Transverse colon (tissue), 4 donors: ENCODE measurements around the gene CENPQ. TPM values are rescaled to one million over a fixed set of nuclear protein-coding genes. Genes with fewer than 3 reads are reported as not detected.

Source experiments
- DNase-seq: peaks from one replicate; pipeline ENCODE4 v3.0.0-alpha.2; 2019
- H3K27ac ChIP-seq, 4 donors: fragments of 200-600 bp; sonication (generic); 2 replicates each; pipeline ENCODE4 v1.5.1; 2016 to 2018; ENCODE audit warnings: inconsistent platforms in 4 of 4
- H3K27me3 ChIP-seq: fragments of 200-600 bp; sonication (generic); 2 replicates; pipeline ENCODE4 v1.5.1; 2017; ENCODE audit warnings: inconsistent platforms
- H3K36me3 ChIP-seq, 4 donors: fragments of 200-600 bp; sonication (generic); 2 replicates each; pipeline ENCODE4 v1.5.1; 2017 to 2019; ENCODE audit warnings: inconsistent platforms in 4 of 4
- H3K4me1 ChIP-seq, 4 donors: fragments of 200-600 bp; sonication (generic); 2 replicates each; pipeline ENCODE4 v1.5.1; 2017 to 2020; ENCODE audit warnings: inconsistent platforms in 4 of 4
- H3K4me3 ChIP-seq, 4 donors: fragments of 200-600 bp; sonication (generic); 1 replicate in 1 of 4; 2 replicates in 3 of 4; pipeline versions ENCODE4 v1.5.1 to v1.6.1; 2017 to 2019; ENCODE audit warnings: inconsistent platforms in 4 of 4
- H3K9me3 ChIP-seq, 2 donors: fragments of 200-600 bp; sonication (generic); 2 replicates each; pipeline ENCODE4 v1.5.1; 2017 to 2019; ENCODE audit warnings: inconsistent platforms in 2 of 2
- EP300 ChIP-seq: sonication (generic); formaldehyde crosslinking; IDR thresholded peaks from one replicate; pipeline ENCODE4 v1.6.1; 2017; ENCODE audit warnings: antibody characterized with exemption, low read depth
- POLR2A ChIP-seq: fragments of 450-650 bp; IDR thresholded peaks from one replicate; pipeline ENCODE4 v1.6.1; 2016; ENCODE audit warnings: antibody characterized with exemption, mild to moderate bottlenecking, moderate library complexity
- POLR2AphosphoS5 ChIP-seq, 3 donors: sonication (generic); formaldehyde crosslinking; IDR thresholded peaks; one replicate each; pipeline ENCODE4 v1.6.1; 2016; ENCODE audit warnings: antibody characterized with exemption in 3 of 3
- WGBS, 2 donors: methylation state at CpG; one replicate each; pipeline ENCODE4 v1.1.5; 2018; ENCODE audit warnings: low coverage in 1 of 2; 5-methylcytosine and 5-hydroxymethylcytosine counted together
- in situ Hi-C, 4 donors: fragments of 200-750 bp; cut with MboI; loops; one replicate each; pipeline versions ENCODE4 v1.15.0 to v1.15.1; 2017; ENCODE audit warnings: low sequenced_read_pairs in 3 of 4, low pct_ligation_motif_present in 1 of 4, low pct_unique_long_range_greater_than_20kb in 1 of 4
- intact Hi-C: fragments of 100-400 bp; cut with DNase I; formaldehyde crosslinking; loops from one replicate; pipeline ENCODE4 v1.15.1; 2023; ENCODE audit warnings: low total_unique reads
- total RNA-seq, 4 donors: library from RNA; depleted of rRNA; stranded (reverse); fragments of >200 nt; gene quantifications; one replicate each; pipeline ENCODE4 v1.1.0, GENCODE V29; 2016
- TF ChIP-seq, protein P1 (sequence below), 5 experiments: fragments of 200-600 bp in 3 of 5; fragments of 450-650 bp in 2 of 5; sonication (generic) in 3 of 5; IDR thresholded peaks; 1 replicate in 2 of 5; 2 replicates in 3 of 5; pipeline ENCODE4 v1.5.1; 2016 to 2017; ENCODE audit warnings: antibody characterized with exemption in 5 of 5, inconsistent platforms in 3 of 5, mild to moderate bottlenecking in 2 of 5, moderate library complexity in 1 of 5

Gene CENPQ
- total RNA-seq, 4 donors from 2014 or later = 1.7 to 3.0 (median 2.9) TPM; not detected in 1

DNA sequence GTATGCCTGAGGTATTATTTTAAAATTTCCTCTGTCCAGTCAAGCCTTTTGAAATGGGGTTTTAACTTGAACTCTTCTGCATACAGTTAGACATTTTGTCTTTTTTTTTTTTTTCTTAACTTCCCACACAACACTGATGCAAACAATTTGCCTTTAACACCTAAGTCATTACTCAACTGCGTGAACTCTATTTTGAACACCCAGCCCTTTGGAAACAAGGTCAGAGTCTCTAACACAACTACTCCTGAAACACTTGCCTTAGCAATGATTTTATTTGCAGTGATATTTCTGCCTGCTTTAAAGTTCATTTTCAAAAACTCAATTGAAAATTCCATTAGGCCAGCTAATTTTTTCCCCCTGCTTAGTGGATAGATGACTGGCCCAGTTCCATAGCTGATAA lies 60.7 kb downstream of the CENPQ start:
- H3K36me3 ChIP-seq = no peaks in the 10 kb centered on the region
- H3K27ac ChIP-seq = peak overlapping the region in 1 of 4 donors; percentile 68
- TF ChIP-seq POLR2AphosphoS5 (IDR thresholded peaks at IDR 0.05) (no peak), POLR2A (no peak), EP300 (no peak)
- TF ChIP-seq, protein P1, sequence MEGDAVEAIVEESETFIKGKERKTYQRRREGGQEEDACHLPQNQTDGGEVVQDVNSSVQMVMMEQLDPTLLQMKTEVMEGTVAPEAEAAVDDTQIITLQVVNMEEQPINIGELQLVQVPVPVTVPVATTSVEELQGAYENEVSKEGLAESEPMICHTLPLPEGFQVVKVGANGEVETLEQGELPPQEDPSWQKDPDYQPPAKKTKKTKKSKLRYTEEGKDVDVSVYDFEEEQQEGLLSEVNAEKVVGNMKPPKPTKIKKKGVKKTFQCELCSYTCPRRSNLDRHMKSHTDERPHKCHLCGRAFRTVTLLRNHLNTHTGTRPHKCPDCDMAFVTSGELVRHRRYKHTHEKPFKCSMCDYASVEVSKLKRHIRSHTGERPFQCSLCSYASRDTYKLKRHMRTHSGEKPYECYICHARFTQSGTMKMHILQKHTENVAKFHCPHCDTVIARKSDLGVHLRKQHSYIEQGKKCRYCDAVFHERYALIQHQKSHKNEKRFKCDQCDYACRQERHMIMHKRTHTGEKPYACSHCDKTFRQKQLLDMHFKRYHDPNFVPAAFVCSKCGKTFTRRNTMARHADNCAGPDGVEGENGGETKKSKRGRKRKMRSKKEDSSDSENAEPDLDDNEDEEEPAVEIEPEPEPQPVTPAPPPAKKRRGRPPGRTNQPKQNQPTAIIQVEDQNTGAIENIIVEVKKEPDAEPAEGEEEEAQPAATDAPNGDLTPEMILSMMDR (IDR thresholded peaks at IDR 0.05) = no peak
- peaks cover 0 to 22% (median 5%) of the 10 kb centered on the region in 4 donors for H3K4me1 ChIP-seq
- DNase-seq = no peak
- in situ Hi-C loops (no loop called here), intact Hi-C loops (no loop called here)
- H3K4me3 ChIP-seq = no peak overlapping the region
- H3K27me3 ChIP-seq = no peaks in the 10 kb centered on the region
- no peaks in the 10 kb centered on the region for H3K9me3 ChIP-seq
- 67% methylated on average over 1 of the region's 1 CpG; no CpG with 5 or more reads in 1 of the 2 donors for WGBS, 2 donors

DNA sequence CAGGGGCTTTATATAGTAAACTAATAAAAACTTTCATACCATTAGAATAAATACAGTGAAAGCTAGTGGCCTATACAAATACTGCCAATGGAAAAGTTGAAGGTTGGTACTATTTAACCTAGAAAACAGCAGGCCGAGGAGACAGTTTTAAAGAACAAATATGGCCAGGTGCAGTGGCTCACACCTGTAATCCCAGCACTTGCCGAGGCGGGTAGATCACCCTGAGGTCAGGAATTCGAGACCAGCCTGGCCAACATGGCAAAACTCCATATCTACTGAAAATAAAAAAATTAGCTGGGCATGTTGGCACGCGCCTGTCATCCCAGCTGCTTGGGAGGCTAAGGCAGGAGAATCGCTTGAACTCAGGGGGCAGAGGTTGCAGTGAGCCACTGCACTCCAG lies 61.4 kb downstream of the CENPQ start:
- Histone ChIP-seq H3K4me3 (no peak overlapping the region), H3K27me3 (no peaks in the 10 kb centered on the region), H3K36me3 (no peaks in the 10 kb centered on the region), H3K27ac (no peak overlapping the region), H3K9me3 (no peaks in the 10 kb centered on the region), H3K4me1 (peaks cover 0 to 22% (median 5%) of the 10 kb centered on the region in 4 donors)
- no peak for DNase-seq
- 60 to 81% methylated on average over 4 to 7 of the region's 7 CpGs for WGBS, 2 donors
- in situ Hi-C loops (no loop called here), intact Hi-C loops (no loop called here)
- TF ChIP-seq EP300 (no peak), POLR2A (no peak), POLR2AphosphoS5 (IDR thresholded peaks at IDR 0.05) (no peak)
- TF ChIP-seq, protein P1 (IDR thresholded peaks at IDR 0.05) = no peak

DNA sequence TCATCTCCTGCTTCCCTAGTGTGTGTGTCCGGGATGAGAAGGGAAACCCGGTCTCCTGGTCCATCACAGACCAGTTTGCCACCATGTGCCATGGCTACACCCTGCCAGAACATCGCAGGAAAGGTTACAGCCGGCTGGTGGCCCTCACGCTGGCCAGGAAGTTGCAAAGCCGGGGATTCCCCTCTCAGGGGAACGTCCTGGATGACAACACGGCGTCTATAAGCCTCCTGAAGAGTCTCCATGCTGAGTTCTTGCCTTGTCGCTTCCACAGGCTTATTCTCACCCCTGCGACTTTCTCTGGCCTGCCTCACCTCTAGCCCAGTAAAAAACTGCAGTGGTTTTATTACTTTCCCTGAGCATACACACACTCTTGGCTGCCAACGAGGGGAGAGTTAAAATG lies 63.4 kb downstream of the CENPQ start:
- intact Hi-C loops (no loop called here), in situ Hi-C loops (loop anchor here in 3 of 4 donors (5.0 to 25.0 kb wide), 2 partner anchors 81 to 311 kb away; no protein-coding TSS in a partner anchor)
- H3K27ac ChIP-seq = peak overlapping the region in 2 of 4 donors; percentile 43 to 49
- peak; percentile 29 for DNase-seq
- H3K4me1 ChIP-seq = peaks cover 0 to 22% (median 5%) of the 10 kb centered on the region in 4 donors
- H3K9me3 ChIP-seq = no peaks in the 10 kb centered on the region
- no peaks in the 10 kb centered on the region for H3K36me3 ChIP-seq
- no peaks in the 10 kb centered on the region for H3K27me3 ChIP-seq
- TF ChIP-seq POLR2A (no peak), POLR2AphosphoS5 (IDR thresholded peaks at IDR 0.05) (no peak), EP300 (no peak)
- TF ChIP-seq, protein P1 (IDR thresholded peaks at IDR 0.05) = no peak
- WGBS, 2 donors = 17 to 53% methylated on average over 1 to 12 of the region's 12 CpGs
- no peak overlapping the region for H3K4me3 ChIP-seq

DNA sequence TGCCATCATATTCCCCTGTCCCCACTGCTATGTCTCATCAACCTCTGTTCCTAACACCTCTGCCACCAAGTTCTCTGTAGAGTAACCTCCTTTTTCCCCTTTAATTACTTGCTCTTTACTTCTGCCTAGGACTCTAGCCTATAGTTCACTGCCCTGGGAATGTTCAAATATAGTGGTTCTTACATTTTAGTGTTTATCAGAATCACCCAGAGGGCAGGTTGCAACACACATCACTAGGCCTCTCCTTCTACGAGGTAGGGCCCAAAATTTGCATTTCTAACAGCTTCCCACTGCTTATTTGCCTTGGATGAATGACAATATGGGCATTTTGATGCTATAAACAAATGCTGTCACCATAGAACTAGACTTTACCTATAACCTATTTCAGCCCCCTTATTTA lies 64.2 kb downstream of the CENPQ start:
- Histone ChIP-seq H3K27ac (peak overlapping the region in 1 of 4 donors; percentile 43), H3K4me3 (no peak overlapping the region), H3K27me3 (no peaks in the 10 kb centered on the region), H3K4me1 (peaks cover 0 to 22% (median 5%) of the 10 kb centered on the region in 4 donors), H3K9me3 (no peaks in the 10 kb centered on the region), H3K36me3 (no peaks in the 10 kb centered on the region)
- intact Hi-C loops = no loop called here
- in situ Hi-C loops = loop anchor here in 3 of 4 donors (5.0 to 25.0 kb wide), 2 partner anchors 80 to 310 kb away; no protein-coding TSS in a partner anchor
- 39 to 40% methylated on average over 1 of the region's 1 CpG for WGBS, 2 donors
- no peak for DNase-seq
- TF ChIP-seq POLR2AphosphoS5 (IDR thresholded peaks at IDR 0.05) (no peak), POLR2A (no peak), EP300 (no peak)
- TF ChIP-seq, protein P1 (IDR thresholded peaks at IDR 0.05) = no peak
